Vagina (tissue), 2 donors: Measurements from ENCODE around the gene ABCF2.

Experiments
- CTCF ChIP-seq, 3 experiments: fragments of 450-650 bp in 2 of 3; fragments of 200-600 bp in 1 of 3; sonication (generic) in 1 of 3; IDR thresholded peaks; one replicate each; pipeline ENCODE4 v1.5.1; 2017 to 2019; ENCODE audit warnings: antibody characterized with exemption in 3 of 3, mild to moderate bottlenecking in 2 of 3, moderate library complexity in 2 of 3
- POLR2AphosphoS5 ChIP-seq, 2 donors: sonication (generic); formaldehyde crosslinking; IDR thresholded peaks; one replicate each; pipeline ENCODE4 v1.9.0; 2017; ENCODE audit warnings: antibody characterized with exemption in 2 of 2, mild to moderate bottlenecking in 2 of 2, low read depth in 1 of 2; ENCODE audit not compliant: insufficient read depth in 1 of 2

DNA sequence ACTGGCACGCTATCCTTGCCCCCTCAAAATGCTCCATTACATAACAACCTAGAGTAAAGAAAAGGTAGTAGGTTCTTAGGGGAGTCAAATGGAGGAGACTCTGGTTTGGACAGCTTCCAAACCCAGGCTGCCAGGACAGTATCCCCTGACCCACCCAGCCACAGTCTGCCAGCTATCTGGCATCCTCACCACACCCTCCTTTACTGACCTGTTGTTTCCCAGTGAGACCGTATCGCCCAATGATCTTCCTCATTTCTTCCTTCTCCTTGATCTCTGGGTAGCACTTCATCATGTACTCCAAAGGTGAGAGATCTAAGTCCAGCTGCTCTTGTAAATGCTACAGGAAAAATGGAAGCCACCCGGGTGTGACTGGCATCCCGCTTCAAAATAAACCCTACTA, 11.6 kb downstream of the ABCF2 start:
- TF ChIP-seq POLR2AphosphoS5 (IDR thresholded peaks at IDR 0.05; ENCODE audit: insufficient read depth in 1 of 2, low read depth in 1 of 2) (no peak), CTCF (IDR thresholded peaks at IDR 0.05) (no peak)
